H1 (cell line): ENCODE data around the gene CDKN2AIP.

Experiments
- BACH1 ChIP-seq: IDR thresholded peaks from 2 replicates; pipeline ENCODE4 v1.6.1; 2012; ENCODE audit warnings: low read length, improper control_type of control experiment
- EZH2 ChIP-seq: fragments of 200-600 bp; sonication (generic); IDR thresholded peaks from 2 replicates; pipeline ENCODE4 v1.7.1; 2012; ENCODE audit warnings: low read depth, mild to moderate bottlenecking, moderate library complexity, low read length, inconsistent platforms; ENCODE audit not compliant: severe bottlenecking

- TF ChIP-seq BACH1: no peak
- TF ChIP-seq EZH2: no peak
Observed at GRCh38 chr4:183437452-183437851, 7.0 kb upstream of the CDKN2AIP start.
